ENCODE measurements around the gene ZFHX3. TPM values are rescaled to one million over a fixed set of nuclear protein-coding genes. Genes with fewer than 3 reads are reported as not detected.

The ZFHX3 gene
- total and polyA plus RNA-seq, 9 of the 15 experiments (the other 6 are each of a cell fraction or from before 2014, with no cell fraction given): 0.01 to 0.23 (median 0.06) TPM; not detected in 4

GRCh38 chr16:73096510-73096909 is 48.6 kb upstream of the ZFHX3 start:
- BruUV-seq (replicated peaks): no TSS peak
- DNase-seq (ENCODE audit: extremely low read depth in 1 of 4, low spot score in 3 of 4): no peak
- Histone ChIP-seq H3K79me2 (ENCODE audit: control insufficient read depth, insufficient read depth, low read length) (no peaks in the 10 kb centered on the region), H2AFZ (ENCODE audit: low read depth, low read length) (no peak overlapping the region), H3K9me1 (ENCODE audit: control insufficient read depth, insufficient read depth, low read length) (no peaks in the 10 kb centered on the region), H3K27ac (ENCODE audit: extremely low read depth, low read depth, low read length) (no peak overlapping the region), H3K36me3 (ENCODE audit: control insufficient read depth, insufficient read depth, low read length) (no peaks in the 10 kb centered on the region), H3K4me3 (no peak overlapping the region), H3K9me3 (replicated peaks; ENCODE audit: control insufficient read depth, insufficient read depth, low read depth, low read length) (no peaks in the 10 kb centered on the region), H3K4me1 (replicated peaks in 1 of 2; ENCODE audit: control insufficient read depth in 2 of 2, insufficient read depth in 2 of 2, low read length in 2 of 2) (no peaks in the 10 kb centered on the region), H3K9ac (ENCODE audit: insufficient read depth in 1 of 2, low read depth in 2 of 2, low read length in 2 of 2) (no peak overlapping the region), H3K4me2 (ENCODE audit: insufficient read depth, low read length) (no peak overlapping the region), H4K20me1 (replicated peaks; ENCODE audit: control insufficient read depth, insufficient read depth, low read length) (no peaks in the 10 kb centered on the region), H3K27me3 (ENCODE audit: control insufficient read depth in 2 of 2, insufficient read depth in 2 of 2, low read length in 2 of 2) (peaks cover 15 to 17% of the 10 kb centered on the region in 2 experiments; a peak in 4 of 5 replicates)
- ChIA-PET CTCF (ENCODE audit: low intra/inter-chr PET ratio) (no interaction called here), POLR2A (no interaction called here)
- ATAC-seq: no peak
- in situ Hi-C loops (cut with MboI) (no loop called here), intact Hi-C loops (cut with micrococcal nuclease) (no loop called here)
- no peak for FAIRE-seq
- 0% methylated on average over 2 of the region's 3 CpGs for WGBS (ENCODE audit: insufficient coverage, low coverage, missing lambda C conversion rate)
- no peak for TF ChIP-seq ZNF318 (IDR thresholded peaks at IDR 0.05; ENCODE audit: borderline replicate concordance in 1 of 2, low read depth in 1 of 2)
- no peak for TF ChIP-seq USF2 (CRISPR knock-in tag; IDR thresholded peaks at IDR 0.05)

Measured in K562 (cell line).